ENCODE data around the gene ACADS.

The ACADS gene, protein sequence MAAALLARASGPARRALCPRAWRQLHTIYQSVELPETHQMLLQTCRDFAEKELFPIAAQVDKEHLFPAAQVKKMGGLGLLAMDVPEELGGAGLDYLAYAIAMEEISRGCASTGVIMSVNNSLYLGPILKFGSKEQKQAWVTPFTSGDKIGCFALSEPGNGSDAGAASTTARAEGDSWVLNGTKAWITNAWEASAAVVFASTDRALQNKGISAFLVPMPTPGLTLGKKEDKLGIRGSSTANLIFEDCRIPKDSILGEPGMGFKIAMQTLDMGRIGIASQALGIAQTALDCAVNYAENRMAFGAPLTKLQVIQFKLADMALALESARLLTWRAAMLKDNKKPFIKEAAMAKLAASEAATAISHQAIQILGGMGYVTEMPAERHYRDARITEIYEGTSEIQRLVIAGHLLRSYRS

GRCh38 chr12:120725659-120726509, at the start of gene ACADS:
TSS of gene ACADS (plus strand) at chr12:120725826. CDS start at chr12:120725886, 60 bp downstream.
- DNase-seq (ENCODE audit: low read depth in 1 of 2, low spot score in 1 of 2) = peak; percentile 84 to 85
- in situ Hi-C loops (cut with HindIII; ENCODE audit: low pct_unique_long_range_greater_than_20kb, low sequenced_read_pairs) = no loop called here
- TF ChIP-seq JUND (IDR thresholded peaks at IDR 0.05; ENCODE audit: low read depth) = no peak

GRCh38 chr12:120677765-120678473, 47.7 kb upstream of the ACADS start:
- DNase-seq (ENCODE audit: low read depth in 1 of 2, low spot score in 1 of 2) = no peak
- in situ Hi-C loops (cut with HindIII; ENCODE audit: low pct_unique_long_range_greater_than_20kb, low sequenced_read_pairs) = no loop called here
- no peak for TF ChIP-seq JUND (IDR thresholded peaks at IDR 0.05; ENCODE audit: low read depth)

- no peak for TF ChIP-seq JUND (IDR thresholded peaks at IDR 0.05; ENCODE audit: low read depth)
- in situ Hi-C loops (cut with HindIII; ENCODE audit: low pct_unique_long_range_greater_than_20kb, low sequenced_read_pairs) = no loop called here
- no peak for DNase-seq (ENCODE audit: low read depth in 1 of 2, low spot score in 1 of 2)
Observed at GRCh38 chr12:120678572-120678971, 47.1 kb upstream of the ACADS start.

- TF ChIP-seq JUND (IDR thresholded peaks at IDR 0.05; ENCODE audit: low read depth) = no peak
- in situ Hi-C loops (cut with HindIII; ENCODE audit: low pct_unique_long_range_greater_than_20kb, low sequenced_read_pairs) = no loop called here
- DNase-seq (ENCODE audit: low read depth in 1 of 2, low spot score in 1 of 2) = no peak
Observed at GRCh38 chr12:120680165-120680738, 45.4 kb upstream of the ACADS start.

DNA sequence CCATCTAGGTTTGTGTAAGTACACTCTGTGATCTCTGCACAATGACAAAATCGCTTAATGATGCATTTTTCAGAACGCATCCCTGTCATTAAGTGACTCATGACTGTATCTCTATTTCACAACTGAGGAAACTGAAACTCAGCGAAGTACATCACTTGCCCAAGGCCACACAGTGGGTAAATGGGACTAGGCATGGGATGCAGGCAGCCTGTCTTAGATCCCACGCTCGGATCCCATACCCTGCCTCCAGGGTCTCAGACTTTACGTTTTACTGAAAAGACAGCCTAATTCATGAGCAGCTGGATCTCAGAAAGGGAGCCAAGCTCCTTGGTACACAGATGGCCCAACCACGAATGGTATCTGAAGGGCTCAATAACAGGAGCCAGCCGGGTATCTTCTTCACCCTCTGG, 41.1 kb upstream of the ACADS start:
- no peak for DNase-seq (ENCODE audit: low read depth in 1 of 2, low spot score in 1 of 2)
- TF ChIP-seq JUND (IDR thresholded peaks at IDR 0.05; ENCODE audit: low read depth) = no peak
- in situ Hi-C loops (cut with HindIII; ENCODE audit: low pct_unique_long_range_greater_than_20kb, low sequenced_read_pairs) = no loop called here

DNA sequence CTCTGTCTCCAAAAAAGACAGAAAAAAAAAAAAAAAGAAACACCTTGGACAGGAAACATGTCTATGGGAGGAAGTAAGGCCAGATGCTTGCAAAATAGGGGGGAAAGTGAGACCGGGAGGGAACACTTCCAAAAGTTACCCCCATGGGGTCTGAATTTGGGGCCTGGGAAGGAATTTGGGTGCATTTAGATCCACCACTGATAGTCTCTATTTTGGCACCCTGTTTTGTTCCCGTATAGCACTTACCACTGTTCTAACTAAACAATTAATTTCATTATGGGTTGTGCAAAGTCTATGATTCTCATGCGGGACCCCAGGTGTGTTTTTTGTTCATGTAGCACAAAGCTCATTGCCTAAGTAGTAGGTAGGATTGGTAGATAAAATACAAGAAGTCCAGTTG, 40.1 kb upstream of the ACADS start:
- in situ Hi-C loops (cut with HindIII; ENCODE audit: low pct_unique_long_range_greater_than_20kb, low sequenced_read_pairs) = no loop called here
- DNase-seq (ENCODE audit: low read depth in 1 of 2, low spot score in 1 of 2) = no peak
- TF ChIP-seq JUND (IDR thresholded peaks at IDR 0.05; ENCODE audit: low read depth) = no peak

DNA sequence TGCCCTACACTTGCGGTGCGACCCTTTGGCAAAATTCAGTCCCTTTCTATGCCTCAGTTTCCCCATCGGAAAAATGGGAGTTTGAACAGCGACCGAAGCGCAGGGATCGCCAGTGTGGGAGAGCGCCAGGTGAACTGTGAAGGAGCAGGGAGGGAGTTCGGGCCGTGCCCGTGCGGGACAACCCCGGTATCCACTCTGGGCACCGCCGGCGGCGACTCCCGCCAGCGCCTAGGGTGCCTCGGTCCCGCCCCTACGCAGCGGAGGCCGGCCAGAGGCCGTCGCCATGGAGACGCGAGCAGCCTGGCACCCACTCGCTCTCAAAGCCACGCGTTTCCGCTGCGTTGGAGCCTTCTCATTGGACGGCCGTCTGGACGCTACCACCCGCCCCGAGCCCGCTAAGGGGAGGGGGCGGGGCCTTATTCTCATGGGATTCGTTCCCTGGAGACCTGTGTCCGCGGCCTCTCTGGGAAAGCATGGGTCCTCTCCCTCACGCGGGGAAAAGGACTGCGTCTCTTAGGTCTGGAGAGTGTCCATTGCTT, 39.4 kb upstream of the ACADS start:
- DNase-seq (ENCODE audit: low read depth in 1 of 2, low spot score in 1 of 2) = peak; percentile 91 to 99
- in situ Hi-C loops (cut with HindIII; ENCODE audit: low pct_unique_long_range_greater_than_20kb, low sequenced_read_pairs) = no loop called here
- no peak for TF ChIP-seq JUND (IDR thresholded peaks at IDR 0.05; ENCODE audit: low read depth)

- TF ChIP-seq JUND (IDR thresholded peaks at IDR 0.05; ENCODE audit: low read depth) = no peak
- in situ Hi-C loops (cut with HindIII; ENCODE audit: low pct_unique_long_range_greater_than_20kb, low sequenced_read_pairs) = no loop called here
- DNase-seq (ENCODE audit: low read depth in 1 of 2, low spot score in 1 of 2) = peak; percentile 99
Observed at GRCh38 chr12:120686690-120687577, 38.7 kb upstream of the ACADS start, which contains the start of gene MLEC. TSS of gene MLEC (plus strand) at chr12:120687149. CDS start at chr12:120687297, 148 bp downstream.

- in situ Hi-C loops (cut with HindIII; ENCODE audit: low pct_unique_long_range_greater_than_20kb, low sequenced_read_pairs) = no loop called here
- TF ChIP-seq JUND (IDR thresholded peaks at IDR 0.05; ENCODE audit: low read depth) = no peak
- no peak for DNase-seq (ENCODE audit: low read depth in 1 of 2, low spot score in 1 of 2)
Observed at GRCh38 chr12:120687578-120688289, 37.9 kb upstream of the ACADS start.

DNA sequence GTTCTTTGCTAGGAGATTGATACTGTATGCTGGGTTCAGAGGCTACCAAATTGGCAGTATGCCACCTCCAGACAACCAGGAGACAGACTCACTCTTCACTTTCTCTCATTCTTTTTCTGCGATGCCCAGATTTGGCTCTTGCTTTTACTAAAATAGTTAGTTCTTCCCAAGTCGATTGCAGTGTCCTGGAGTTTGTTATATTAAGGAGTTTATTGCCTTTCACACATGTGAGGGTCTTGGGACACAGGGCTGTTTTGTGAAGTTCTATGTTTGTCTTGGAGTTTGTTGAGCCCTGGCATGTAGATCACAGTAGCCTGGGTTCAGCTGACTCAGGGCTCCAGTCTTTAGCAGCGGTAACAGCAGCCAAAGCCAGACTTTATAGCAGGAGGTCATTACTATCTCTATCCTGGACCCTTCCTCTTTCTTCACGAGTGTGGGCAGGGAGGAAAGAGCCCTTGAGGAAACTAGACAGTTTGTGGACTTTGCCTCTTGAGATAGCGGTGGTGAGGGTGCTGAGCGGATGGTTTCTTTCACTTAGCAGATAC, 37.0 kb upstream of the ACADS start:
- no peak for TF ChIP-seq JUND (IDR thresholded peaks at IDR 0.05; ENCODE audit: low read depth)
- peak in 1 of 2 experiments; percentile 20 for DNase-seq (ENCODE audit: low read depth in 1 of 2, low spot score in 1 of 2)
- in situ Hi-C loops (cut with HindIII; ENCODE audit: low pct_unique_long_range_greater_than_20kb, low sequenced_read_pairs) = no loop called here
